CD4-positive, alpha-beta T cell (primary cell): Measurements from ENCODE around the gene DDX56. TPM values are rescaled to one million over a fixed set of nuclear protein-coding genes. Genes with fewer than 3 reads are reported as not detected.

Experiments used
- ATAC-seq: fragments of 200-7000 bp; cut with Tn5 transposase; one replicate; pipeline ENCODE4 v1.10.0; 2022; ENCODE audit warnings: mild to moderate bottlenecking; ENCODE audit not compliant: poor library complexity
- CTCF ChIA-PET: fragments of 350-600 bp; sonication (Branson Sonifier 250); formaldehyde crosslinking; loops from one replicate; lab custom pipeline; 2021; ENCODE audit warnings: antibody characterized with exemption, inconsistent platforms; lab: Charles Lee
- POLR2A ChIA-PET: fragments of 350-600 bp; sonication (Branson Sonifier 250); formaldehyde crosslinking; loops from one replicate; lab custom pipeline; 2021; ENCODE audit warnings: antibody characterized with exemption, inconsistent platforms; lab: Charles Lee
- DNase-seq, 14 experiments: peaks; one replicate each; pipeline ENCODE4 v3.0.0-alpha.2; 2013 to 2020; ENCODE audit warnings: mixed read lengths in 2 of 14
- H3K27ac ChIP-seq, 2 donors: one replicate each; pipeline versions ENCODE4 v1.5.1 to v1.7.0; 2013; ENCODE audit warnings: low read length in 2 of 2, low read depth in 1 of 2, mild to moderate bottlenecking in 1 of 2
- H3K27me3 ChIP-seq, 2 experiments: 1 replicate in 1 of 2; 2 replicates in 1 of 2; pipeline versions ENCODE4 v1.6.1 to v1.7.0; 2013; ENCODE audit warnings: low read length in 2 of 2, control low read depth in 1 of 2, mild to moderate bottlenecking in 1 of 2, moderate library complexity in 1 of 2; ENCODE audit not compliant: insufficient read depth in 2 of 2, control insufficient read depth in 1 of 2
- H3K36me3 ChIP-seq: one replicate; pipeline ENCODE4 v1.6.1; 2013; ENCODE audit warnings: low read length, control low read depth; ENCODE audit not compliant: insufficient read depth
- H3K4me1 ChIP-seq: one replicate; pipeline ENCODE4 v1.6.1; 2013; ENCODE audit warnings: low read length, control low read depth; ENCODE audit not compliant: insufficient read depth
- H3K4me3 ChIP-seq: one replicate; pipeline ENCODE4 v1.5.1; 2013; ENCODE audit warnings: mild to moderate bottlenecking, low read length, moderate library complexity
- H3K9me3 ChIP-seq, 2 experiments: 1 replicate in 1 of 2; 2 replicates in 1 of 2; pipeline versions ENCODE4 v1.6.1 to v1.7.0; 2013; ENCODE audit warnings: low read length in 2 of 2, mild to moderate bottlenecking in 2 of 2, control low read depth in 1 of 2, moderate library complexity in 1 of 2; ENCODE audit not compliant: control insufficient read depth in 1 of 2, insufficient read depth in 1 of 2
- H3K27ac Mint-ChIP-seq: one replicate; pipeline ENCODE4 v1.8.0; 2020; ENCODE audit warnings: mixed read lengths
- H3K27me3 Mint-ChIP-seq: one replicate; pipeline ENCODE4 v1.8.0; 2021; ENCODE audit warnings: mixed read lengths
- H3K36me3 Mint-ChIP-seq: one replicate; pipeline ENCODE4 v1.8.0; 2021; ENCODE audit warnings: low read depth, mixed read lengths
- H3K4me1 Mint-ChIP-seq: one replicate; pipeline ENCODE4 v1.8.0; 2021; ENCODE audit warnings: low read depth, mixed read lengths
- H3K4me3 Mint-ChIP-seq: one replicate; pipeline ENCODE4 v1.8.0; 2020; ENCODE audit warnings: mild to moderate bottlenecking, mixed read lengths
- H3K9me3 Mint-ChIP-seq: one replicate; pipeline ENCODE4 v1.8.0; 2020; ENCODE audit warnings: mixed read lengths
- CTCF ChIP-seq: fragments of 200-600 bp; IDR thresholded peaks from one replicate; pipeline ENCODE4 v1.8.0; 2022; ENCODE audit warnings: antibody characterized with exemption, mild to moderate bottlenecking
- intact Hi-C, 2 experiments: fragments of 100-400 bp; cut with DNase I in 1 of 2; cut with micrococcal nuclease in 1 of 2; formaldehyde crosslinking; loops; one replicate each; pipeline versions ENCODE4 v1.15.1 to v1.9.0; 2023 to 2025; cut with DNase I, micrococcal nuclease
- total RNA-seq, 174 experiments: library from RNA in 2 of 174; stranded (reverse) in 2 of 174; gene quantifications; one replicate each; pipeline ENCODE4 v1.2.3 and lab custom pipeline; 2021 to 2026

DDX56 gene
- total RNA-seq, 2 experiments from 2014 or later: 126 to 127 TPM

- Mint-ChIP-seq H3K36me3 (peaks cover 45% of the 10 kb centered on the region), H3K9me3 (no peaks in the 10 kb centered on the region), H3K27me3 (no peaks in the 10 kb centered on the region), H3K4me1 (peaks cover 39% of the 10 kb centered on the region), H3K4me3 (peak within 1 kb of the TSS; percentile 95), H3K27ac (peak within 1 kb of the TSS; percentile 97)
- CTCF ChIA-PET: interaction anchor here (1.1 to 1.7 kb wide), 4 partner anchors 16 to 303 kb away, joined by 3 to 7 read pairs (median 4); partner anchors contain the start of gene PURB
- intact Hi-C loops: loop anchor here (1.0 to 10.0 kb wide), 7 partner anchors 8 to 403 kb away; partner anchors contain the start of genes OGDH (in 2 of the 2), H2AZ2 (in 1 of the 2) and PPIA (in 1 of the 2)
- peaks cover 32% of the 10 kb centered on the region for H3K4me1 ChIP-seq
- H3K36me3 ChIP-seq: peaks cover 37% of the 10 kb centered on the region
- peak within 1 kb of the TSS; percentile 96 for H3K27ac ChIP-seq
- no peak for TF ChIP-seq CTCF
- ATAC-seq (peak; percentile 86), DNase-seq (peak; percentile 100)
- no peaks in the 10 kb centered on the region for H3K27me3 ChIP-seq
- H3K9me3 ChIP-seq: no peaks in the 10 kb centered on the region
- POLR2A ChIA-PET: interaction anchor here (0.6 to 4.2 kb wide), 29 partner anchors 9 to 538 kb away, joined by 3 to 65 read pairs (median 6); partner anchors contain the start of genes DBNL, DDX56, H2AZ2 and NUDCD3
- peak within 1 kb of the TSS; percentile 87 for H3K4me3 ChIP-seq
Observed at GRCh38 chr7:44581879-44582603, 8.3 kb upstream of the DDX56 start, which contains the start of gene TMED4. TSS of gene TMED4 (minus strand) at chr7:44582231. CDS start at chr7:44582206, 25 bp downstream.

- Mint-ChIP-seq H3K36me3 (peaks cover 48% of the 10 kb centered on the region), H3K9me3 (no peaks in the 10 kb centered on the region), H3K4me1 (peaks cover 40% of the 10 kb centered on the region), H3K27ac (peak overlapping the region; percentile 97), H3K27me3 (no peaks in the 10 kb centered on the region), H3K4me3 (peak overlapping the region; percentile 95)
- no peaks in the 10 kb centered on the region for H3K27me3 ChIP-seq
- TF ChIP-seq CTCF: no peak
- H3K9me3 ChIP-seq: no peaks in the 10 kb centered on the region
- peak overlapping the region; percentile 91 to 96 for H3K27ac ChIP-seq
- H3K4me3 ChIP-seq: peak overlapping the region; percentile 87
- H3K4me1 ChIP-seq: peaks cover 32% of the 10 kb centered on the region
- peaks cover 40% of the 10 kb centered on the region for H3K36me3 ChIP-seq
- intact Hi-C loops: loop anchor here in 1 of 2 experiments (5.0 to 10.0 kb wide), 2 partner anchors 171 to 404 kb away; no protein-coding TSS in a partner anchor
- CTCF ChIA-PET: interaction anchor here (1.4 to 1.7 kb wide), 3 partner anchors 16 to 304 kb away, joined by 3 to 7 read pairs (median 3); partner anchors contain the start of gene PURB
- POLR2A ChIA-PET: interaction anchor here (0.6 to 4.2 kb wide), 23 partner anchors 8 to 561 kb away, joined by 3 to 65 read pairs (median 6); partner anchors contain the start of genes DBNL, DDX56, H2AZ2 and NUDCD3
- DNase-seq (peak; percentile 27 to 77 (median 42)), ATAC-seq (peak; percentile 37)
Observed at GRCh38 chr7:44580945-44581878, 7.5 kb upstream of the DDX56 start.

DNA sequence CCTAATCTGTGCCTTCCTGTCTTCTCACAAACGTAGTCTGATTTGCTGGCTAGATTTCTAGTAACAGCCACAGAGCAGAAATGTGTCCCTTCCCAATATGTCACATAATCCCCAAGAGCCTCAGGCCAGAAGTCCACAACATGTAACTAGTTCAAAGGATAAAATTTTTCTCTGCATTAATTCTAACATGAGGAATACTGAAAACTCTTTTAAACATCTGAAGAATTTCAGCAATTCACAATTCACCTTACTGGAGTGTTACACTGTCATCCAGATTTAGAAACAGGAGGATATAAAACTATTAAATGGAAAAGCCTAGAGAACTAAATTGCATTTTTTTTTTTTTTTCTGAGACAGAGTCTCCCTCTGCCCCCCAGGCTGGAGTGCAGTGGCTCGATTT is 2.5 kb upstream of the DDX56 start:
- H3K27me3 ChIP-seq: no peaks in the 10 kb centered on the region
- intact Hi-C loops: loop anchor here in 1 of 2 experiments (10.0 kb wide), 1 partner anchor 531 kb away; the partner anchor contains the start of gene DBNL
- no peak overlapping the region for H3K27ac ChIP-seq
- no peak for DNase-seq
- H3K9me3 ChIP-seq: no peaks in the 10 kb centered on the region
- peaks cover 62% of the 10 kb centered on the region for H3K4me1 Mint-ChIP-seq
- H3K9me3 Mint-ChIP-seq: no peaks in the 10 kb centered on the region
- no peak overlapping the region for H3K4me3 ChIP-seq
- peaks cover 83% of the 10 kb centered on the region for H3K36me3 Mint-ChIP-seq
- peaks cover 50% of the 10 kb centered on the region for H3K4me1 ChIP-seq
- peak overlapping the region; percentile 64 for H3K4me3 Mint-ChIP-seq
- no peak for TF ChIP-seq CTCF
- no peaks in the 10 kb centered on the region for H3K27me3 Mint-ChIP-seq
- H3K36me3 ChIP-seq: peaks cover 64% of the 10 kb centered on the region
- POLR2A ChIA-PET: interaction anchor here (0.7 to 1.2 kb wide), 2 partner anchors 48 to 87 kb away, joined by 3 to 4 read pairs; no protein-coding TSS in a partner anchor
- H3K27ac Mint-ChIP-seq: peak overlapping the region; percentile 99
- CTCF ChIA-PET: no interaction called here
- no peak for ATAC-seq
